Neural crest cell (in vitro differentiated cells): ENCODE measurements around the gene CECR2. TPM values are rescaled to one million over a fixed set of nuclear protein-coding genes. Genes with fewer than 3 reads are reported as not detected.
A peak's percentile ranks its signal among the peaks of the same experiment; 100 is the strongest.

Source experiments
- DNase-seq: peaks from one replicate; pipeline ENCODE4 v3.0.0; 2021; ENCODE audit warnings: low read depth, mixed read lengths, low spot score
- H3K27ac Mint-ChIP-seq: one replicate; pipeline ENCODE4 v1.8.0; 2021; ENCODE audit warnings: mild to moderate bottlenecking, mixed read lengths; ENCODE audit not compliant: unreplicated experiment
- H3K27me3 Mint-ChIP-seq: 2 replicates; pipeline ENCODE4 v1.8.0; 2021; ENCODE audit warnings: low read depth, mild to moderate bottlenecking, mixed read lengths
- H3K36me3 Mint-ChIP-seq: 2 replicates; pipeline ENCODE4 v1.8.0; 2021; ENCODE audit warnings: low read depth, mild to moderate bottlenecking, mixed read lengths
- H3K4me1 Mint-ChIP-seq: 2 replicates; pipeline ENCODE4 v1.8.0; 2021; ENCODE audit warnings: mixed read lengths
- H3K4me3 Mint-ChIP-seq: one replicate; pipeline ENCODE4 v1.8.0; 2021; ENCODE audit warnings: mild to moderate bottlenecking, mixed read lengths
- H3K9me3 Mint-ChIP-seq: 2 replicates; pipeline ENCODE4 v1.8.0; 2021; ENCODE audit warnings: mixed read lengths
- total RNA-seq: library from RNA; stranded (reverse); gene quantifications from 2 replicates; pipeline ENCODE4 v1.2.1, GENCODE V29; 2021
- TF ChIP-seq, protein P1 (sequence below): fragments of 200-600 bp; sonication (generic); conservative IDR thresholded peaks from 2 replicates; pipeline ENCODE4 v1.5.0; 2021; ENCODE audit warnings: antibody characterized with exemption, mild to moderate bottlenecking

CECR2 gene
- total RNA-seq, 1 donor from 2014 or later: 32.8 TPM

DNA sequence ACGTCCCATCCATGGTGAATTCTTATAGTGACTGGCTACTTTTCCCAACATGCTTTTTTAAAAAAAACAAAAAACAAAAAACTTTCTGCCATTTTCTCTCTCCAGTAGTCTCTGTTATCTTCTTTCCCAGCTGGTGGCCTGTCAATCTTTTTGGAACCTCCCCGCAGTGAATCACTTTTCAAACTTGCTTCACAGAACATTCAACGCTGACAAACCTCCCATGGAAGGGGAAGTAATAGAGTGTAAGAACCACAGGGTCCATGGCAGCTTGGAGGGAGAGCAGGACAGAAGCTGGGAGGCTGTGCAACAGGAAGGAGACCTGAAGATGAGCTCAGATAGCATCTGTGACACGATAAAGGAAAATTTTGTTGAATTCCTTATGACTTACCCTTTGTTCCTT is 9.8 kb upstream of the CECR2 start:
- no peaks in the 10 kb centered on the region for H3K27me3 Mint-ChIP-seq
- peaks cover 22% of the 10 kb centered on the region for H3K4me1 Mint-ChIP-seq
- H3K9me3 Mint-ChIP-seq: no peaks in the 10 kb centered on the region
- TF ChIP-seq, protein P1, sequence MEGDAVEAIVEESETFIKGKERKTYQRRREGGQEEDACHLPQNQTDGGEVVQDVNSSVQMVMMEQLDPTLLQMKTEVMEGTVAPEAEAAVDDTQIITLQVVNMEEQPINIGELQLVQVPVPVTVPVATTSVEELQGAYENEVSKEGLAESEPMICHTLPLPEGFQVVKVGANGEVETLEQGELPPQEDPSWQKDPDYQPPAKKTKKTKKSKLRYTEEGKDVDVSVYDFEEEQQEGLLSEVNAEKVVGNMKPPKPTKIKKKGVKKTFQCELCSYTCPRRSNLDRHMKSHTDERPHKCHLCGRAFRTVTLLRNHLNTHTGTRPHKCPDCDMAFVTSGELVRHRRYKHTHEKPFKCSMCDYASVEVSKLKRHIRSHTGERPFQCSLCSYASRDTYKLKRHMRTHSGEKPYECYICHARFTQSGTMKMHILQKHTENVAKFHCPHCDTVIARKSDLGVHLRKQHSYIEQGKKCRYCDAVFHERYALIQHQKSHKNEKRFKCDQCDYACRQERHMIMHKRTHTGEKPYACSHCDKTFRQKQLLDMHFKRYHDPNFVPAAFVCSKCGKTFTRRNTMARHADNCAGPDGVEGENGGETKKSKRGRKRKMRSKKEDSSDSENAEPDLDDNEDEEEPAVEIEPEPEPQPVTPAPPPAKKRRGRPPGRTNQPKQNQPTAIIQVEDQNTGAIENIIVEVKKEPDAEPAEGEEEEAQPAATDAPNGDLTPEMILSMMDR: no peak
- H3K27ac Mint-ChIP-seq: no peak overlapping the region
- H3K36me3 Mint-ChIP-seq: no peaks in the 10 kb centered on the region
- no peak overlapping the region for H3K4me3 Mint-ChIP-seq
- no peak for DNase-seq

DNA sequence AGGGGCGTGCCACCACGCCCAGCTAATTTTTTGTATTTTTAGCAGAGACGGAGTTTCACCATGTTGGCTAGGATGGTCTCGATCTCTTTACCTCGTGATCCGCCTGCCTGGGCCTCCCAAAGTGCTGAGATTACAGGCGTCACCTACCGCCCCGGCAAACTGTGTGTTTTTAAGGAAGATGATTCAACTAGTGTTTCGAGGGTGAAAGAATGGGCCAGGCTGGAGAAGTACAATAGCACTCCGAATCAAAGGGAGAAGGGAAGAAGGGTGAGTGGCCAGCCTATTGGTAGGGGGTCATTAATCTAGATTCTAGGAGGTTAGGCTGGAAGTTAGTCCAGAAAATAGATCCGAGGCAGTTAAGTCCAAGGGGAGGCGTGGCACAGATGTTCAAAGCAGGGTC is 2.9 kb upstream of the CECR2 start:
- TF ChIP-seq, protein P1: no peak
- Mint-ChIP-seq H3K4me3 (peak overlapping the region; percentile 85), H3K27ac (no peak overlapping the region), H3K4me1 (peaks cover 37% of the 10 kb centered on the region), H3K36me3 (no peaks in the 10 kb centered on the region), H3K9me3 (no peaks in the 10 kb centered on the region), H3K27me3 (no peaks in the 10 kb centered on the region)
- no peak for DNase-seq

DNA sequence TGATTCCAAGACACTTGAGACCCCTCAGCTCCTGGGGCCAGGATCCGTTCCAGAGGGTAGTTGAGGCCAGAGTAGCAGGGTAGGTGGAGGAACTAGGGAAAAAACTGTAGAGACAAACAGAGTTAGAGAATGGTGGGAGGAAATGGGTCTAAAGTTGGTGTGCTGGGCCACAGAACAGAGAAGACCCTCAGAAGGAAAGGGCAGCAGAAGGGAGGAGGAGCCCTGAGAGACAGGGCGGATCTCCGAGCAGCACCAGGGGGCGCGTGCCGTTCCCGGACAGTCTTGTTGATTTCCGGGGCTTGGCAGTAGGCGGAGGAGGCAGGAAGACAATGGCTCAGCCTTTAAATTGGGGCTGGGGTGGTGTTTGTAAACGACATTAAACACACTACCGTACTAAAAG is 2.4 kb upstream of the CECR2 start:
- peak overlapping the region; percentile 85 for H3K4me3 Mint-ChIP-seq
- no peaks in the 10 kb centered on the region for H3K27me3 Mint-ChIP-seq
- no peaks in the 10 kb centered on the region for H3K9me3 Mint-ChIP-seq
- DNase-seq: peak; percentile 65
- H3K4me1 Mint-ChIP-seq: peaks cover 37% of the 10 kb centered on the region
- no peak overlapping the region for H3K27ac Mint-ChIP-seq
- H3K36me3 Mint-ChIP-seq: no peaks in the 10 kb centered on the region
- TF ChIP-seq, protein P1: peak; percentile 59

DNA sequence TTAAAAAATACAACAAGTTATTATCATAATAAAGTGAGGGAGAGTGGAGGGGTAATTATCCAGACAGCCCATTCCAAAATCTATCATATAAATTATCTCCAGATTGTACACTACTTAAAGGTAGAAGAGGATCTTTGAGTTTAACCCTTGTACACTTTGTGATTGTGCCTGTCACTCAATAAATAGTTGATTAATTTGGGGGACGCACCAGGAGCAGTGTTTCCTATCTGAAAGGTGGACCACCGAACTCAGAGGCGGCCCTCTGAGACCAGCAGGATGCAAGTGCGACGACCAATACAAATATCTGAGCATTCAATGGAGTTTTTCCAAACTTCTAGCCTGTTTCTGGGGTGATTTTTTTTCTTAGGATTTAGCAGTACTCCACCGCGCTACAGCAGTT is 1.1 kb upstream of the CECR2 start:
- H3K36me3 Mint-ChIP-seq: no peaks in the 10 kb centered on the region
- TF ChIP-seq, protein P1: no peak
- H3K4me1 Mint-ChIP-seq: peaks cover 37% of the 10 kb centered on the region
- H3K27me3 Mint-ChIP-seq: no peaks in the 10 kb centered on the region
- H3K4me3 Mint-ChIP-seq: peak overlapping the region; percentile 96
- no peak for DNase-seq
- peak overlapping the region; percentile 95 for H3K27ac Mint-ChIP-seq
- H3K9me3 Mint-ChIP-seq: no peaks in the 10 kb centered on the region

DNA sequence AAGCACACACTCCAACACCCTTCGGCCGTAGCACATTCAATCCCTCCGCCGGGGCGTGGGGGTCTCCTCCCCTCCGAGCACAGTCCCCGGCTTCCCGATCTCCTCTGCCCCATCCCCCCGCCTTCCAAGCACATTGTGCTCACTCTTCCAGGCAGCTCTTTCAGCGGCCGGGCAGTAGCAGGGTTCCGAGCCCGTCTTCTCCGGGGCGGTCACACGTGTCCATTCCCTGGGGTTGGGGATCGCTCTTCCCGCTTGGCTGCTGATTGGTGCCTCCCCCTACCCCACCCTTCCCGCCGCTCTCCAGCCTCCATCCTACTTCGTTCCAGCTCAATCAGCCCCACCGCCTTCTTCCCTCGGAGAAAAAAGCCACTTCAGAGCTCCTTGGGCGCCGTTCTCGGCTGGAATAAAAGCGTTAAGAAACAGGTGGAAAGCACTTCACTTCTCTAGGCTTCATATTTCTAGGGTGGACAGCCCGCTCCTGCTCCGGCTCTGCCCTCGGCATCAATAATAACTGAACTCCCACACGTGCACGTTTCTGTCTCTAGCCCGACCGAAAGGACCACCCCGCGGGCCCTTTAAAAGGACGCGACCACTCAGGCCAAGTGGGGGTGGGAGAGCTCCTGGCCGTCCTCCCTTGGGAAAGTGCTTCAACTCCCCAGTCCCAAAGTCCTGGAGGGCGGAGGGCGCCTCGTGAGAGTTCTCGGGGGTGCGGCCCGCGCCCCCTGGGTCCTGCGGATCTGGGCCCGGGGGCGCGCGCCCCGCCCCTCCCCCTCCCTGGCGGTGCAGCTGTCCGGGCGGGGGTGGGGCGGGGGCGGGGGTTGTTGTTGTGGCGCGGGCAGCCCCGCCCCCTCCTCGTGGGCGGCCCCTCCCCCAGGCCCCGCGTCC is 464 bp upstream of the CECR2 start:
- Mint-ChIP-seq H3K36me3 (no peaks in the 10 kb centered on the region), H3K4me3 (peak overlapping the region; percentile 96), H3K9me3 (no peaks in the 10 kb centered on the region), H3K4me1 (peaks cover 38% of the 10 kb centered on the region), H3K27ac (peak overlapping the region; percentile 95), H3K27me3 (no peaks in the 10 kb centered on the region)
- TF ChIP-seq, protein P1: no peak
- peak; percentile 69 for DNase-seq
